ENCODE results near the gene IDH3B. TPM values are rescaled to one million over a fixed set of nuclear protein-coding genes. Genes with fewer than 3 reads are reported as not detected.
A peak's percentile ranks its signal among the peaks of the same experiment; 100 is the strongest.

Gene IDH3B
- total and polyA plus RNA-seq, 7 experiments from 2014 or later, result 101 to 161 (median 107) TPM

DNA sequence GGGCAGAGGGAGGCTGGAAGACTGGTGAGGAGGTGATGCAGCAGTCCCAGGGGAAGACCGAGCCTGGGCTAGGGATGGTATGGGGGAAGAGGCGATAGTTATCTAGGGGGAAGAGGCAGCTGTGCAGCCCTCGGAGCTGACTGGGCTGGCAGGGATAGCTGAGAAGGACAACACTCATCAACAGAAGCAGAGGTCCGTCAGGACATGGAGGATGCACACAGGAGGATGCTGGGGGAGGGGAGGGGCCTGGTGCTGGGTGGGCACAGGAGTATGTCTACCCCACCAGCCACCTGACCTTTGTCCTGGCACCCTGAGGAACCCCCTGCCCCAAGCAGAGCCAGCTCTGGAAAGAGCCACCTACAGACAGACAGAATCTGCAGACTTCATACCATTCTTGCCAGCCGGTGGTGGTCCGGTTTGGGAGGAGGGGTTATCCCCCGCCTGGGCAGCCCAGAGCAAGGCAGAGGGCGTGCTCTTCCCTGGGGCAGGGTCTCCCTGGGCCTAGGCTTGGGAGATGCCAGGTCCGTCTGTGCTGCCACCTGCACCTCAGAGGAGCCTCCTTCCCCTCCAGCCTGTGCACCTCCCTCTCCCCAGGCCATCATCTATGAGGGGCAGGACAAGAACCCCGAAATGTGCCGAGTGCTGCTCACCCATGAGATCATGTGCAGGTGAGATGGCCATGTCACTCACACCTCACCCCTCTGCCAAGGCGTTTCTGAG is 43.5 kb upstream of the IDH3B start:
- H3K27ac Mint-ChIP-seq, result peak overlapping the region in 1 of 9 donors; percentile 82
- H3K4me1 Mint-ChIP-seq, result peaks cover 0 to 16% (median 0%) of the 10 kb centered on the region in 7 donors
- POLR2A ChIA-PET, result no interaction called here

DNA sequence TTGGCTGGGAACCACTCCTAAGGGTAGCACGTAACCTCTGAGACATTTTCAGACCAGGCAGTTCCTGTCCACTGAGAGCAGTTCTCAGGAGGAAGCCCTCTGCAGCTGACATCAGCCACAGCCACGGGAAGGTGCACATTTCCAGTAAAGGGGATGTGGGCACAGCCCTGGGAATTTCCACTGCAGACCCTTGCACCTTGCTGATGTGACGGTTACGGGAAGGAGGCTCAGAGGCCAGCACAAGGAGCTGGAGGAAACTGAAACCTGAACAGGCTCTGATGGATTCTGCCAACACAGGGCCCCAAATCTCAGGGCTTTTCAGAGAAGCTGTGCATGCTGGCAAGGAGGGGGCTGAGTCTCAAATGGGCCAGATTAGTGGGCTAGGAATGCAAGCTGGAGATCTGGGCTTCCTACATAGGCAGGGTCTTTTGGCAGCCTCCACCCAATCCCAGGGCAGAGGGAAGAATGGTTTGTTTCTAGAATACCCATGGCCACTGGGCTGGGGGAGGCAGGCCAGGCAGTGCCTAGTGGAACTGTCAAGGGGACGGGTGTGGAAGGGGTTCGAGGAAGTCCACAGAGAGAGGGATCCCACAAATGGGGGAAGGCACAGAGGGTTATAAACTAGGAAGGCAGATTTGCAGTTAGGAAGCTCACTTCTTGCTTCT is 42.8 kb upstream of the IDH3B start:
- no peaks in the 10 kb centered on the region for H3K9me3 Mint-ChIP-seq
- peaks cover 0 to 16% (median 0%) of the 10 kb centered on the region in 7 donors for H3K4me1 Mint-ChIP-seq
- no peaks in the 10 kb centered on the region for H3K4me1 ChIP-seq (ENCODE audit: control insufficient read depth in 2 of 2, insufficient read depth in 2 of 2, low read length in 2 of 2)
- CTCF ChIA-PET, result interaction anchor here (1.0 to 1.2 kb wide), 2 partner anchors 34 to 46 kb away, joined by 3 to 4 read pairs; no protein-coding TSS in a partner anchor
- peak overlapping the region in 1 of 10 donors; percentile 49 for H3K4me3 Mint-ChIP-seq
- no peak for ATAC-seq
- POLR2A ChIA-PET, result no interaction called here
- H3K36me3 Mint-ChIP-seq, result no peaks in the 10 kb centered on the region
- H3K27ac Mint-ChIP-seq, result peak overlapping the region in 2 of 9 donors; percentile 76 to 82
- DNase-seq, result no peak
- H3K27me3 ChIP-seq (ENCODE audit: control insufficient read depth in 2 of 2, insufficient read depth in 2 of 2, low read length in 2 of 2), result no peaks in the 10 kb centered on the region
- H3K27ac ChIP-seq (ENCODE audit: low read depth, low read length), result no peak overlapping the region
- no peaks in the 10 kb centered on the region for H3K9me3 ChIP-seq (ENCODE audit: control insufficient read depth in 2 of 3, low read length in 3 of 3)
- no peaks in the 10 kb centered on the region for H3K36me3 ChIP-seq (ENCODE audit: control insufficient read depth in 2 of 3, insufficient read depth in 3 of 3, low read length in 3 of 3)
- no peak overlapping the region for H3K4me3 ChIP-seq (ENCODE audit: low read length)
- peaks cover 0 to 5% (median 0%) of the 10 kb centered on the region in 5 donors for H3K27me3 Mint-ChIP-seq
- intact Hi-C loops (cut with micrococcal nuclease), result no loop called here

More for the DNA sequence above, 43.5 kb upstream of the IDH3B start:
- no peaks in the 10 kb centered on the region for H3K36me3 Mint-ChIP-seq
- Histone ChIP-seq H3K9me3 (ENCODE audit: control insufficient read depth in 2 of 3, low read length in 3 of 3) (no peaks in the 10 kb centered on the region), H3K4me1 (ENCODE audit: control insufficient read depth in 2 of 2, insufficient read depth in 2 of 2, low read length in 2 of 2) (no peaks in the 10 kb centered on the region), H3K27ac (ENCODE audit: low read depth, low read length) (no peak overlapping the region), H3K27me3 (ENCODE audit: control insufficient read depth in 2 of 2, insufficient read depth in 2 of 2, low read length in 2 of 2) (no peaks in the 10 kb centered on the region), H3K4me3 (ENCODE audit: low read length) (no peak overlapping the region), H3K36me3 (ENCODE audit: control insufficient read depth in 2 of 3, insufficient read depth in 3 of 3, low read length in 3 of 3) (no peaks in the 10 kb centered on the region)
- peaks cover 0 to 5% (median 0%) of the 10 kb centered on the region in 5 donors for H3K27me3 Mint-ChIP-seq
- H3K4me3 Mint-ChIP-seq, result peak overlapping the region in 1 of 10 donors; percentile 24
- DNase-seq (no peak), ATAC-seq (no peak)
- intact Hi-C loops (cut with micrococcal nuclease), result no loop called here
- H3K9me3 Mint-ChIP-seq, result no peaks in the 10 kb centered on the region
- CTCF ChIA-PET, result interaction anchor here (1.0 to 1.2 kb wide), 3 partner anchors 14 to 46 kb away, joined by 3 to 4 read pairs (median 3); partner anchors contain the start of gene EBF4

DNA sequence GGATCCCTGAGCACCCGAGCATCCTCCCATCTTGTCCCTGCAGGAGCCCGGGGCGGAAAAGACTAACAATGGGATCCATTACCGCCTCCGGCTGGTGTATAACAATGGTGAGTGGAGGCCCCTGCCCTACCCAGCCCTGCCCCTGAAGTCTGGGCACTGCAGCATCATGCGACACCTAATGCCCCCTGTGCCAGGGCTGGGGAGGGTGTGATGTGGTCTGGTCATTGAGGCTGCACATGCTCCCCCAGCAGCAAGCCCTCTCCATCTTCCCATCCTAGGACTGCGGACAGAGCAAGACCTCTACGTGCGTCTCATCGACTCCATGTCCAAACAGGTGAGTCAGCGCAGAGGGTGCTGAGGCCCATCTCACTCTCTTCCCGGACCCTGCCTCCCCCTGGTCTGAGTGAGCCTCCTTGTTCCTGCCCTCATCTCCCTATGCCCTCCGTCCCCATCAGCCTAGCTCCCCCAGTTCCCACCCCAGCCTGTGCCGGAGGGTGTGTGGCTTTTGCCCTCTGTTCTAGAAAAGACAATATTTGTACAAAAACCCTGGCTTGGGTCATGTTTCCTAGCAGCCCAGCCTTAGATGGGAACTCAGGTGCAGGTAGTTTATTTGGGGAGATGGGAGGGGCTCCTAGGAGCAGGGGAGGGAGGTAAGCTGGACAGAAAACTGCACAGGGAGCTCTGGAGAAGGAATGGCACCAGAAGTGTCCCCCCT is 42.1 kb upstream of the IDH3B start:
- no peaks in the 10 kb centered on the region for H3K4me1 ChIP-seq (ENCODE audit: control insufficient read depth in 2 of 2, insufficient read depth in 2 of 2, low read length in 2 of 2)
- H3K4me3 Mint-ChIP-seq, result no peak overlapping the region
- ChIA-PET POLR2A (no interaction called here), CTCF (interaction anchor here (1.2 kb wide), 1 partner anchor 47 kb away, joined by 4 read pairs; no protein-coding TSS in a partner anchor)
- no peaks in the 10 kb centered on the region for H3K9me3 ChIP-seq (ENCODE audit: control insufficient read depth in 2 of 3, low read length in 3 of 3)
- no peak for ATAC-seq
- H3K36me3 ChIP-seq (ENCODE audit: control insufficient read depth in 2 of 3, insufficient read depth in 3 of 3, low read length in 3 of 3), result no peaks in the 10 kb centered on the region
- H3K4me3 ChIP-seq (ENCODE audit: low read length), result no peak overlapping the region
- DNase-seq, result no peak
- no peaks in the 10 kb centered on the region for H3K27me3 ChIP-seq (ENCODE audit: control insufficient read depth in 2 of 2, insufficient read depth in 2 of 2, low read length in 2 of 2)
- no peaks in the 10 kb centered on the region for H3K36me3 Mint-ChIP-seq
- H3K27ac ChIP-seq (ENCODE audit: low read depth, low read length), result no peak overlapping the region
- peaks cover 0 to 16% (median 0%) of the 10 kb centered on the region in 7 donors for H3K4me1 Mint-ChIP-seq
- no peaks in the 10 kb centered on the region for H3K9me3 Mint-ChIP-seq
- H3K27me3 Mint-ChIP-seq, result peaks cover 0 to 5% (median 0%) of the 10 kb centered on the region in 5 donors
- intact Hi-C loops (cut with micrococcal nuclease), result no loop called here
- peak overlapping the region in 1 of 9 donors; percentile 82 for H3K27ac Mint-ChIP-seq

DNA sequence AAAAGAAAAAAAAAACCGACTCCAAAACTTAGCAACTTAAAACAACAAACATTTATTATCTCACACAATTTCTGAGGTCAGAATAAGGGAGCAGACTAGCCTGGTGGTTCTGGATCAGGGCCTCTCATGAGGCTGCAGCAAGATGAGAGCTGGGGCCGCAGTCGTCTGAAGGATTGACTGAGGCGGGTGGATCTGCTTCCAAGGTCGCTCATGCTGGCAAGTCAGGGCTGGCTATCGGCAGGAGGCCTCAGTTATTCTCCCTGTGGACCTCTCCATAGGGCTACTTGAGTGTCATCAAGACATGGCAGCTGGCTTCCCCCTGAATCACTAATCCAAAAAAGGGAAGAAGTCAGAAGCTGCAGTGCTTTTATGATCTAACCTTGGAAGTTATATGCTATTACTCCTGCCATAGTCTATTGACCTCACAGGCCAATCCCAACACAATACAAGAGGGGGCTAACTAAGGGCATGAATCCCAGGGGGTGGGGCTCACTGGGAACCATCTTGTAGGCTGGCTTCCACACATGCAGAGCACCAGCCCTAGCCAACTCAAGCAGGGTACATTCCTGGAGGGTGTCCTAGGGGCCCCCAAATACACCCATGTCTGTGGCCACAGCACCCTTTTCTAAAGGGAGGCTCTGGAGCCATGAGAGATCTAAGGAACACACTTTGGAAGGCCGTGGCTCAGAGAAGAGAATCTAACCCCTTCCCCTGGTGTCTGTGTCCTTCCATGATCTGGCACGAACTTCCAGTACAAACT is 39.9 kb upstream of the IDH3B start:
- H3K9me3 ChIP-seq (ENCODE audit: control insufficient read depth in 2 of 3, low read length in 3 of 3), result no peaks in the 10 kb centered on the region
- H3K4me1 ChIP-seq (ENCODE audit: control insufficient read depth in 2 of 2, insufficient read depth in 2 of 2, low read length in 2 of 2), result no peaks in the 10 kb centered on the region
- no peak overlapping the region for H3K4me3 ChIP-seq (ENCODE audit: low read length)
- Mint-ChIP-seq H3K36me3 (no peaks in the 10 kb centered on the region), H3K27me3 (peaks cover 0 to 10% (median 0%) of the 10 kb centered on the region in 5 donors), H3K27ac (no peak overlapping the region), H3K4me1 (peaks cover 0 to 16% (median 0%) of the 10 kb centered on the region in 7 donors), H3K4me3 (no peak overlapping the region), H3K9me3 (no peaks in the 10 kb centered on the region)
- CTCF ChIA-PET, result interaction anchor here (0.7 kb wide), 1 partner anchor 175 kb away, joined by 3 read pairs; no protein-coding TSS in a partner anchor
- no peak overlapping the region for H3K27ac ChIP-seq (ENCODE audit: low read depth, low read length)
- ATAC-seq, result no peak
- POLR2A ChIA-PET, result no interaction called here
- no peaks in the 10 kb centered on the region for H3K36me3 ChIP-seq (ENCODE audit: control insufficient read depth in 2 of 3, insufficient read depth in 3 of 3, low read length in 3 of 3)
- intact Hi-C loops (cut with micrococcal nuclease), result no loop called here
- no peaks in the 10 kb centered on the region for H3K27me3 ChIP-seq (ENCODE audit: control insufficient read depth in 2 of 2, insufficient read depth in 2 of 2, low read length in 2 of 2)
- no peak for DNase-seq

- Mint-ChIP-seq H3K36me3 (no peaks in the 10 kb centered on the region), H3K4me1 (peaks cover 0 to 8% (median 0%) of the 10 kb centered on the region in 7 donors), H3K27me3 (peaks cover 0 to 9% (median 0%) of the 10 kb centered on the region in 5 donors), H3K4me3 (no peak overlapping the region), H3K9me3 (no peaks in the 10 kb centered on the region), H3K27ac (no peak overlapping the region)
- Histone ChIP-seq H3K36me3 (ENCODE audit: control insufficient read depth in 2 of 3, insufficient read depth in 3 of 3, low read length in 3 of 3) (no peaks in the 10 kb centered on the region), H3K27me3 (ENCODE audit: control insufficient read depth in 2 of 2, insufficient read depth in 2 of 2, low read length in 2 of 2) (no peaks in the 10 kb centered on the region), H3K9me3 (ENCODE audit: control insufficient read depth in 2 of 3, low read length in 3 of 3) (no peaks in the 10 kb centered on the region), H3K4me1 (ENCODE audit: control insufficient read depth in 2 of 2, insufficient read depth in 2 of 2, low read length in 2 of 2) (no peaks in the 10 kb centered on the region), H3K27ac (ENCODE audit: low read depth, low read length) (no peak overlapping the region), H3K4me3 (ENCODE audit: low read length) (no peak overlapping the region)
- intact Hi-C loops (cut with micrococcal nuclease), result no loop called here
- no peak for ATAC-seq
- DNase-seq, result no peak
- CTCF ChIA-PET, result interaction anchor here (0.7 kb wide), 1 partner anchor 376 kb away, joined by 4 read pairs; no protein-coding TSS in a partner anchor
- POLR2A ChIA-PET, result no interaction called here
Observed at GRCh38 chr20:2701671-2702081, 37.7 kb upstream of the IDH3B start.

Data from naive thymus-derived CD4-positive, alpha-beta T cell (primary cell).